RWPE1 (cell line): Measurements from ENCODE around the gene OR7G3.
A peak's percentile ranks its signal among the peaks of the same experiment; 100 is the strongest.

Experiments
- CTCF ChIA-PET: fragments of 350-600 bp; sonication (Branson Sonifier 250); formaldehyde crosslinking; extraction: SDS; loops from one replicate; lab custom pipeline; 2021; lab: Yijun Ruan, JAX
- POLR2A ChIA-PET: fragments of 400-600 bp; formaldehyde crosslinking; extraction: SDS; loops from one replicate; lab custom pipeline; 2020; ENCODE audit warnings: antibody characterized with exemption; ENCODE audit not compliant: low non-redundant PET; lab: Yijun Ruan, JAX
- DNase-seq: peaks from one replicate; pipeline ENCODE4 v3.0.0; 2012; ENCODE audit warnings: low spot score
- H3K27ac ChIP-seq: fragments of 450-650 bp; 2 replicates; pipeline ENCODE4 v1.5.1; 2017
- TF ChIP-seq, protein P1 (sequence below): fragments of 450-650 bp; conservative IDR thresholded peaks from 2 replicates; pipeline ENCODE4 v1.5.1; 2017; ENCODE audit warnings: low read depth, mild to moderate bottlenecking

OR7G3 gene

GRCh38 chr19:9159891-9160290, 33.1 kb upstream of the OR7G3 start:
- H3K27ac ChIP-seq, result no peak overlapping the region
- CTCF ChIA-PET, result no interaction called here
- POLR2A ChIA-PET, result no interaction called here
- no peak for DNase-seq
- TF ChIP-seq, protein P1, sequence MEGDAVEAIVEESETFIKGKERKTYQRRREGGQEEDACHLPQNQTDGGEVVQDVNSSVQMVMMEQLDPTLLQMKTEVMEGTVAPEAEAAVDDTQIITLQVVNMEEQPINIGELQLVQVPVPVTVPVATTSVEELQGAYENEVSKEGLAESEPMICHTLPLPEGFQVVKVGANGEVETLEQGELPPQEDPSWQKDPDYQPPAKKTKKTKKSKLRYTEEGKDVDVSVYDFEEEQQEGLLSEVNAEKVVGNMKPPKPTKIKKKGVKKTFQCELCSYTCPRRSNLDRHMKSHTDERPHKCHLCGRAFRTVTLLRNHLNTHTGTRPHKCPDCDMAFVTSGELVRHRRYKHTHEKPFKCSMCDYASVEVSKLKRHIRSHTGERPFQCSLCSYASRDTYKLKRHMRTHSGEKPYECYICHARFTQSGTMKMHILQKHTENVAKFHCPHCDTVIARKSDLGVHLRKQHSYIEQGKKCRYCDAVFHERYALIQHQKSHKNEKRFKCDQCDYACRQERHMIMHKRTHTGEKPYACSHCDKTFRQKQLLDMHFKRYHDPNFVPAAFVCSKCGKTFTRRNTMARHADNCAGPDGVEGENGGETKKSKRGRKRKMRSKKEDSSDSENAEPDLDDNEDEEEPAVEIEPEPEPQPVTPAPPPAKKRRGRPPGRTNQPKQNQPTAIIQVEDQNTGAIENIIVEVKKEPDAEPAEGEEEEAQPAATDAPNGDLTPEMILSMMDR, result no peak

DNA sequence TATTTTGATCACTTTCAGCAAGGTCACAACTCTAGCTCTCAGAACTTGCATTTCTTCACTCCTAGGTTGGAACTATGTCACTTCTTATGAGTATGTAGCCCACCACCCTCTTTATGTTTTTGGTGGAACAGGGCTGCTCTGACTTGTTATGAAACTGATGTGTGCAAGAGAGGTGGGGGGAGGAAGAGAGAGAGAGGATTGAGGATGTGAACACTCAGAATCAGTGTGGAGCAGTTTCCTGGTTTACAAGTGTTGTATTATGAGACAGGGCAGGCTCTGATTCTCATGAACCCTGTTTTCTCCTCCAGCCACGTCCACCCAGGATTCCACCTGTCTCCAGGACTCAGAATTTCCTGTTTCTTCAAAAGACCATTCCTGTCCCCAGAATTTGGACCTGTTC, 29.6 kb upstream of the OR7G3 start:
- POLR2A ChIA-PET, result no interaction called here

DNA sequence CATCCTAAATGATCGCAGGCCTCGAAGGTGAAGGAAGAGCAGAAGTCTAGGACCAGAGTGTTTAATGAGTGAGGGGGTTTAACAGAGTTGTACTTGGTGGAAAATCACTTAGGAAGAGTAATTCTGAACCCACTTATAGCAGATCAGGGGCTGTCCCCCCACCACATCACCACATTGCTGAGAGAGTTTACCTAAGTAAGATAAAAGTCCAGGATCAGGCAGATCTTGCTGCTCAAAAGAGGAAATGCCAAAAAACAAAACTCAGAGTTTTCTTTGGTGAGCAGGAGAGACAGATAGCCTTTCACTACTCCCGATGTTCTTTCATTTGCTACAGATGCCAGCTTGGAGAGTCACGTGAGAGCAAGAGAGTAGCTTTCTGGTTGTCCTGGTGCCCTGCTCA, 28.8 kb upstream of the OR7G3 start:
- DNase-seq, result no peak
- CTCF ChIA-PET, result no interaction called here
- H3K27ac ChIP-seq, result no peak overlapping the region
- POLR2A ChIA-PET, result no interaction called here
- TF ChIP-seq, protein P1, result no peak

More for the DNA sequence above, 29.6 kb upstream of the OR7G3 start:
- DNase-seq, result no peak
- CTCF ChIA-PET, result no interaction called here
- H3K27ac ChIP-seq, result no peak overlapping the region
- TF ChIP-seq, protein P1, result no peak

DNA sequence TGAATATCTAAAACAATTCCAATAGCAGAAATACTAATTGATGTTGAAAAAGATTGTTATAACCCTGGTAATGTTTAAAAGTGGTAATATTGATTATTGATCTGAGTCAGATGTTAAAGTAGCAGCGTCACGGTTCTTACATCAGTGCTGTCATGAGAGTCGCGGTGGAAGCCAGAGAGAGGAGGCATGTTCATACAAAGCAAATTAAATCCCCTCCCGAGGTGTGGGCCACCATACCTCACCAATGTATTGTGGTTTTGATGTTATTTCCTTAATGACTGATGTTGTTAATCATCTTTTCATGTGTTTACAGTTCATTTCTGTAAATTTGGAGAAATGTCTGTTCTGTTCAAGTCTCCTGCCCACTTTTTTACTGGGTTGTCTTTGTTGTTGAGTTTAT, 24.6 kb upstream of the OR7G3 start:
- DNase-seq, result no peak
- no peak overlapping the region for H3K27ac ChIP-seq
- ChIA-PET POLR2A (no interaction called here), CTCF (interaction anchor here (0.8 kb wide), 1 partner anchor 10 kb away, joined by 3 read pairs; no protein-coding TSS in a partner anchor)
- TF ChIP-seq, protein P1, result no peak

GRCh38 chr19:9150650-9151049, 23.9 kb upstream of the OR7G3 start:
- CTCF ChIA-PET, result no interaction called here
- H3K27ac ChIP-seq, result 0 out of 2 replicates have a peak overlapping the region, but pooled peaks have one; percentile 37
- POLR2A ChIA-PET, result no interaction called here
- no peak for DNase-seq
- TF ChIP-seq, protein P1, result no peak

DNA sequence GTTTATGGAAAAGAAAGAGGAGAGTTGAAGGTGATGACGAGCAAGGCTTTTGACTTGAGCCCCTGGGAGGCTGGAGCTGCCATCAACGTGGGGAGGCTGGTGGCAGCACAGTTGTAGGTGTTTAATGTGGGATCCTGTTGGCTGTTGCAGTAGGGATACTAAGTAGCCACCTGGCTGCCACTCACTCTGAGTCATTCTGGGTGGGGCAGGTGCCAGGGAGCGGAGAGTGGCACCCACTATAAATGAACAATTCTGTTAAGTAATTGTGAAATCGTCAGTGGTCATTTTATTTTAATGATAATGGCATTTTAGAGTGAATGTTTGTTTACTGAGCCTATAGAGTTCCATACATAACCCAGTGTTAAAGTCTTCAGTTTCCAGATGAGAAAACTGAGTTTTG, 23.2 kb upstream of the OR7G3 start:
- peak; percentile 47 for DNase-seq
- H3K27ac ChIP-seq, result peak overlapping the region; percentile 37; the same call in 1 of the 2 replicates
- TF ChIP-seq, protein P1, result no peak
- ChIA-PET CTCF (no interaction called here), POLR2A (no interaction called here)

DNA sequence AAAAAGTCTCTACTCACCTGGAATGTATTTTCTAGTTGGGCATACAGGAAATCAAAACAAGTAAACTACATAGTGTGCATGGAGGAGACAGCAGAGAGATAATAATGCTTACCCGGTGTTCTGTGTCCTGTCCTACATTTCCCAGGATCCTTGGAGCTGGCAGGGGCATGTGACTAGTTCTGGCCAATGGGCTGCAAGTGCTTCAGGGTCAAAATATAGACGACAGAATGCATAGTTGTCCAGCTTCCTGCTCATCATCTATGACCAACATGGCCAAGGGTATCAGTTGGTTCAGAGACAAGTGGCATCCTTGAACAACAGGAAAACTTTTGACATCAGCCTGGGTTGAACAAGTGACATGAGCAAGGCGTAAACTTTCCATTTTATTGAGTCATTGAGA, 21.9 kb upstream of the OR7G3 start:
- POLR2A ChIA-PET, result no interaction called here
- no peak for DNase-seq
- TF ChIP-seq, protein P1, result no peak
- H3K27ac ChIP-seq, result no peak overlapping the region
- CTCF ChIA-PET, result no interaction called here
